GM21526 (cell line): ENCODE results near the gene PNKP.

Source experiments
- ATAC-seq: cut with Tn5 transposase; IDR thresholded peaks from one replicate; pipeline ENCODE4 v1.9.1; 2021; ENCODE audit warnings: moderate library complexity; ENCODE audit not compliant: unreplicated experiment, low FRiP score

PNKP gene

DNA sequence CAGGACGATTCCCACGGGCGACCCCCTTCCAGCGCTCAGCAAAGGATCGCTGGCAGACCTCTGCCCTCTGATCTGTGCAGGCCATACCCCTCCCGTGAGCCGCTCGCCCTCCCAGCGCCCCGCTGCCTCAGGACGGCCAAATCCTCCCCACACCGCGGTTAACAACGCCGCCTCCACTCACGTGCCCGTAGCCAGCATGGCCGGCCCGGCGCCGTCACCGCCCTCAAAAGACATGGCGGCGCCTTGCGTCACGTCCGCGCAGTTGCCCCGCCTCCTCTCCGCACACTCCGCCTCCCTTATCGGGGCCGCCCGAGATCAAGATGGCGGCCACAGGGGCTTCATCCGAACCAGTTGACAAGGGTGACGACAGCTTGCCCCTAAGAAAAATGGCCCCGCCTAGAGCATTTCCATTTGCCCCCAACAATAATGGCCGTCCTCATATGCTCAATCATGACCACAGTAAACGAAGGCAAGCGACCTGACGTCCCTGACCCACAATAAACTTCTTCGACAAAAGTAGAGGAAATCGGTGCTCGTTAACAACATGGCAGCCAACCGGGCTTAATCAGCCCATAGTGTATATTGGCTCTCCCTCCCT is 9.1 kb upstream of the PNKP start:
- peak; percentile 42 for ATAC-seq

DNA sequence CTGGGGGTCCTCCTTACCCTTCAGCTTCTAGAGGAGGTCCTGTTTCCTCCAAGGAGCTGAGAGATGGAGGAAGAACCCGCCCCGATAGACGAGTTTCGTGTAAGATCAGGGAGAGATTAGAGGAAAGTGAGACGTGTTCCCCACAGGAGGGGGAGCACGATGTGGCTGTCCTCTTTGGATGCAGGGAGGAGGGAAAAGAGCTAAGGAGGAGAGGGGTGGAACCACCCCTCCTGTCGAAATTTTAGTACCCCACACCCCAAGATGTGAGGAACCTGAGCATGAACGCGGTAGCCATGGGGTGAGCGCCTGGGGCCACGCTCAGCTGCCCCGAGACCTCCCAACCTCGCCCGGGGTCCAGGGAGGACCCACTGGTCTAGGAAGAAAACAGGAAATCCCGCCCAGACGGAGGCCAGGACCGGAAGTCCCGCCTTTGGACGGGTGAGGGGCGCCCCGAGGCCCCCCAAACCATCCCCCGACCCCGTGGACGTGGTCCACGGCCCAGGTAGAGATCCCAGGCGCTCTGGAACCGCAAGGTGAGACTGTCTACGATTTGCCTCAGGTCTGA is 8.6 kb upstream of the PNKP start:
- ATAC-seq = no peak

DNA sequence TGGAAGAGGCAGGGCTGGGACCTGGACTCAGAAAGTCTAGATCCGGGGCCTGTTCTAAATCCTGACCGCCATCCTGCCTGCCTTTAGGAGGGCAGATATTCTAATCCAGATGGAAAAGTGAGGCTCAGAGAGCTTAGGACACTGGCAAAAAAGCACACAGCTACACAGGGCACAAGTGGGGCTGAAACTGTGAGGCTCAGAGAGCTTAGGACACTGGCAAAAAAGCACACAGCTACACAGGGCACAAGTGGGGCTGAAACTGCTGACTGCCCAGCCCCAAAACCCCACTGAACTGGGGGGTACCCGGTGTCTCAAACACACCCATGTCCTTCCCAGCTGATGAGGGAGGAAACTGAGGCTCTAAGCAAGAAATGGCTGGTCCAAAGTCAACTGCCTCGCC is 7.8 kb upstream of the PNKP start:
- no peak for ATAC-seq

DNA sequence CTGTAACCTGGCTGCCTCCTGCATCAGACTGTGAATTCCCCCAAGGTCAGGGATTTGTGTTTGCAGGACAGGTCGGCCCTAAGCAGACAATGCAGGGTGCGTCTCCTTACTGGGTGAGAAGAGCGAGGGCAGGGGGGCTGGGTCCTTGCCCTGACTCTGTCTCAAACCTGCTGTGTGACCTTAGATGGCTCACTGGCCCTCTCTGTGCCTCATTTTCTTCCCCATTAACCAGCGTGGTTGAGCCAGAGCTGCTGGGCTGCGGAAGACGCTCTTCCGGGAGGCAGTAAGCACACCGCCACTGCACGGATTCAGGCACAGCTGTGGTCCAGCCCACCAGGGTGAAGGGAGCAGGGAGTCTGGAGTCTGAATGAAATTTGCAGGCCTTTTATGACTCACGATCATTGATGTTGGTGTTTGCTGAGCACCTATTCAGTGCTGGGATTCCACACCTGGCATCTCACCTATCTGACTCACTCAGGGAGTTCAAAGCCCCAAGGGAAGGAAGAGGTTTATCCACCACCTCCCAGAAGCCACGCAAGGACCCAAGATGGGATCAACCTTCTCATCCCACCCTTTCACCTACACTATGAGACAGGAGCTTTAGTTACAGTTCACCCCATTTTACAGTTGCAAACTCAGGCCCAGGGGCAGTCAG is 7.3 kb upstream of the PNKP start:
- no peak for ATAC-seq

DNA sequence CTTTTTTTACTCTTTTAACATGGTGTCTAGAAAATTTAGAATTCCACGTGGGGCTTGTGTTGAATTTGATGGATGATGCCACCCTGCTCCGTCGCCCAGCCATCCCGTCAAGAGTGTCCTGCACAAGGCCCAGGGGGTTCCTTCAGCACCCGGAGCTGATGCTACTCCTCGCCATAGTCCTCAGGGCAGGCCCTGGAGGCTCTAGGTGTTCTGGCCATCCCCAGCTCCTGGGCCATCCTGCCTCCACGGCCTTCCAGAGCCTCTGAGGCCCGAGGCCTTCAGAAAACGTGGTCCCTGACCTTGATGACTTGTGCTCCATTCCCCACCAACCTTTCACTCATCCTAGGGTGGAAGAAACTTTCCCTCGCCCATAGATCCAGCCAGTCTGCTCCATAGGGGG is 6.5 kb upstream of the PNKP start:
- no peak for ATAC-seq

DNA sequence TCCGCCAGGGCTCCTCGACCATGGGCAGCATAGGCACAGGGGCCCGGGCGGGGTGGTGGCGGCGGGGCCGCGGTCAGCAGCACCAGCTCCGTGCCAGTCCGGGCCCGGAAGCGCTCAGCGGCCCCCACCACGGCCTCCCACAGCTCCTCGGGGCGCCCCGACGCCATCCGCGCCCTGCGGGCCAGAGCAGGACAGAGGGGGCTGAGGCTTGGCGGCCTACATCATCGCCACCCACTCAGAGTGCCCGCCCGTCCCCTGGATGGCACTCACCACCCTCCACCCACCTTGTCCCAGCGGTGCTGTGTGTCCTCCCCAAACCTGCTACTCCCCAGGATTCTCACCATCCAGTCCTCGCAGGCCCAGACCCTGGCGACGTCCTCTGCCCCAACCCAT is 5.7 kb upstream of the PNKP start:
- no peak for ATAC-seq

DNA sequence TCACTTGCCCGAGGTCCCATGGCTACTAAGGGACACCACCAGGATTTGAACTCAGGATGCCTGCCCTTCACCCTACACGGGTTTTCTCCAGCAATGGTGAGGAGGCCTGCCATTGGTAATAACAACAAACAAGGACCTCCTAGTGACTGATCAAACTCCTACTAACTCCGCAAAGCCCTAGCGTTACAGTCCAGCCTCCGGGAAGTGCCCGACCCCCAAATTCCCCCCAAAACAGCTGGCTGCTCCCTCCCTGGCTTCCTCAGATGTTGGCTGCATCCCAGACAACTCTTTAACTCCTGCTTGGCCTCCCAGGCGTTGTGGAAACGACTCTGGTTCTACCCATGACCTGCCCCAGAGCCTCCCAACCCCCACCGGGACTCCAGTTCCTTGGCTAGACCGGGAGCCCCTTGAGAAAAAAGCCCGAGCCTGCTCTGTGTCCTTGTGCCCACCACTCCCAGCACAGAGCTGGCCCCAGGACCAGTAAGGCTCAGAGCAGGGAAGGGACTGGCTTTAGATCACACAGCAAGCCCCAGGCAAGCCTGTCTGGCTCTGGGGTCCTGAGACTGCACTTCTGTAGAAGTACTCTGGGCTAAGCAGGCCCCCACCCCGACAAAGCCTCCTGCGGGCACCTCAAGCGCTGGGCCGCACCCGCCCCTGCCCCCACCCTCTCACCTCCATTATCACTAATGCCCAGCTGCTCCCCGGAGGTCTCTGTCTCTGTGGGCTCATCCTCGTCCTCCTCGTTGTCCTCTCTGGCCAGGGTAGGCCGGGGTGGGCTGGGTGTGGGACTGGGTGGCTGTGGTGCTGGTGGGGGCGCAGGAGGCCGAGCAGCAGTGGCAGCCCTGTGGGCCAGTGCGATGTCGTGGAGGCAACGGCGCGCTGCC is 5.1 kb upstream of the PNKP start:
- ATAC-seq = no peak

DNA sequence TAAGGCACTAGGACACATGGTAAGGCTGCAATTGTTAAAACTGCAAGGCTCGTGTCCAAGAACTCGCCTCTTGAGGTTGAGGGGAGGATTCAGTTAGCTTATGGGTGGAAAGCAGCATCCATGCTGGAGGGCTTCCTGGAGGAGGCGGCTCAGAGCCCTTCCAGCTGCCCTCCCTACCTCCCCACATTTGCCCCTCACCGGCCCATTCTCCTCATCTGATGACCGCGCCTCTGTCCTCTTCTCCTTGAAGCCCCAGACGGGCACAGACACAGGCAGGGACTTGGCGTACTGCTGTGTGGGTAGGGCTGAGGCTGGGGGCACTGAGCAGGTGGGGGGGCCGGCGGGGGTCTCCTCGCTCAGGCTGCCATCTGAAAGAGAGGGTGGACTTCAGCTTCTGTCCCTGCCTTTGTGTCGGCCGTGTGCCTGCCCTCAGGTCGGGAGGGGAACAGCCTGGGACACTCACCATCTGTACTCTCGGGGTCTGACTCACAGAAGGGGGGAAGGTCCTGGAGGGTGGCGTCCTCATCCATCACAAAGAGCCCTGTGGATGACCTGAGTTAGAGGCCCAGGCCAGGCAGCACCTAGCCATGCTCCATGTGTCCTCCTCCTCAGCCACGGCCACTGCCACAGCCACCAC is 4.1 kb upstream of the PNKP start:
- ATAC-seq = no peak

DNA sequence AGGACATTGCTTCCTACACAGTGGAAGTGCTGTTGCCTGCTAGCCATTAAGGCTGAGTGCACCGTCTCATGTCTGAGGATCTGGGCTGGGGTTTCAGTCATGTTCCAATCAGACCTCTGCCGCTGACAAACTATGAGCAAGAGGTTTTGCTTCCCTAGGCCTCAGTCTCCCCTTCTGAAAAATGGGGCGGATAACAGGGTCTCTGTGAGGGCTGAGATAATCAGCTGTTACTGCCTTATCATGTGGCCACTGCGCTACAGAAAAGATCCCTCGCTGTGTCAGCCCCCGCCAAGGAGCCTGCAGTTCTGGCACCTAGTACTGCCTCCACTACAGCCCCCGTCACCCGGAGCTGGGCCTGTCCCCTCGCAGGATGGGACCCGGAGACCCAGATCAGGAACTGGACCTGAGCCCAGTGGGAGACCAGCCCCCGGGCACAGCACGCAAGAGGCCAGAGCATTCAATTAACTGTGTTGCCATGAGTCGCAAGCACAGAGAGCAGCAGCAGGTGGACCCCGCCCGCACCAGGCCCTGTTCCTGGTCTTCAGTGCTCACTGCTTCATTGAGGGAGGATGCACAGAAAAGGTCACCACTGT is 3.0 kb upstream of the PNKP start:
- ATAC-seq = no peak

DNA sequence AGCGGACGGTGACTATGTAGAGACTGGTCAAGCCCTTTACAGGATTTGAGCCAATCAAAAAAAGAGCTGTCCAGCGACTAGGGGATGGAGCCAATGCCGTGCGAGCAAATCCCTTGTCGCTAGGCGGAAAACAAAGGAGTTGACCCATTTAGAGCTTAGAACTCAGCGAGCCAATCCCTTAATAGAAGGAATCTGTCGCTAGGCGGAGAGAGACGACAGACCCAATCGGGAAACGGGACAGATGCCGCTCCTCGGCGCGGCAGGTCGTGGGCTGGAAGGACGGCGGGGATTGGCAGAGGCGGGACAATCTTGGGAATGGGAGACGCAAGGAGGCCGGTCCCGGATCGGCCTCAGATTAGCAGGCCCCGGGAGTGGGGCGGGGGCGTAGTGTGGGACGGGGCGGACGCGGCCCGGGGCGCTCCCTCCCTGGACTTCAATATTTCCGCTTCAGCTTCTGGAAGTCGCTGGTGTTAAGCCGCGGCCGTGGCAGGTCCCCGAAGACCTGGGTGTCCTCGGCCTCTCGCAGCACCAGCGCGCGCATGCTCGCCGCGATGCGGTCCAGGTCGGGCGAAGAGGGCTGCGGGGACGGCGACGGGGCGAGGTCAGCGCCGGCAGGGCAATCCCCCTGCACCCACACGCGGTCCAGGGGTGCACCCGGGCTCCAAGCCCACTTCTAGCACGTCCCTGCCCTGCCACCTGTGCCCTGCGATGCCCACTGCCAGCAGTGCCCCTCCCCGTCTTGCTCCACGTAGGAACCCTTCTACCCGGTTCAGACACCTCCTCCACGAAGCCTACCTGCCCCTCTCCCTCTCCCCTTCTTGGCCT is 2.3 kb upstream of the PNKP start:
- ATAC-seq = peak; percentile 49

DNA sequence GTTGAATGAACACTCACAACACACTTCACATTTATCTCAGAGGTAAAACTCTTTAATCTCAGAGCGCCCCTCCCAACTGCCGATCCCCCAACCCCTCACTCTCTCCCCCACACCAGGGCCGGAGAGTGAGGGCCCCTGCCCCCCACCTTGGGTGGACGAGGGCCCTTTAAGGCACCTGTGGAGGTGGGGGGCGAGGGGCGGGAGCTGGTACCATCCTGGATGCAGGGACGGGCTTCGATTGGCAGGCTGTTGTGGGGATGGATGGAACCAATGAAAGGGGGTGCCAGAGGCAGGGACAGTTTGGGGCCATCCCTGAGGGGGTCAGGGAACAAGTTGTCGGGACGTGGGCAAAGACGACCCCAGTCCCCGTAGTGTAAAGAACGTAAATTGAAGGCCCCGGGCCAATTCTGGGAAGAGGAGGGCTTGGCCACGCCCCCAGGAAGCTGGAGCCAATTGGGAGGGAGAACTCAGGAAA is 1.7 kb upstream of the PNKP start:
- ATAC-seq = peak; percentile 3

DNA sequence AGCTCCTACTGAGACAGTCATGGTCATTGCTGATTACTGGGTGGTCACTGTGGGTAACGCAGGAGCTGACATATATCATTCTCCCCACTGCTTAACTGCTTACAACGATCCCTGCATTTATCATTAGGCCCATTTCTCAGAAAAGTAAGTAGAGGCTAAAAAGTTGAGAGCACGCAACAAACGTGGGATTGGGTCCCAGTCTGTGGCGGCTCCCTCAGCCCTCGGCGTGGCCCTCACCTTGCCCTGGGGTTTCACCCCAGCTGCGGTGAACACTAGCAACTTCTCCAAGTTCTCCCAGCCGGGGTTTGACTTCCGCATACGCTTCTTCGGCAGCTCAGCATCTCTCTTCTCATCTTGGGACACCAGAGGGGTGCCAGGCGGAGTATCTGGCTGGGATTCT is 2.5 kb downstream of the PNKP start:
- ATAC-seq = no peak

DNA sequence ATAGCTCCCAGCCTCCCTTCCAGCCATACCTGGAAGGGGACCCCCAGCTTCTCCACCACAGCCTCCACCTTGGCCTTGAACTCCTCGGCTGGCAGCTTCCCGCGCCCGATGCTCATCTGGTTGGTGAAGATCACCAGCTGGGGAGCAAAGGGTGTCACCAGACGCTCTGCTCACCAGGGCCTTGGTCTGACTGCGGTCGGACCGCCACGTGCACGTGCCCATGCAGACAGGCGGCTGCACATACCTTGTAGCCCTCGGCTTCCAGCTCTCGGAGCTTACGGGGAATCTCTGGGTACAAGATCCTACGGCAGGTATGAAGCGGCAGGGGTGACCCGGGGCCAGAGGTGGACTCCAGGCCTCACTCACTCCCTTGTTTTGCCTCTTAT is 3.4 kb downstream of the PNKP start:
- no peak for ATAC-seq

DNA sequence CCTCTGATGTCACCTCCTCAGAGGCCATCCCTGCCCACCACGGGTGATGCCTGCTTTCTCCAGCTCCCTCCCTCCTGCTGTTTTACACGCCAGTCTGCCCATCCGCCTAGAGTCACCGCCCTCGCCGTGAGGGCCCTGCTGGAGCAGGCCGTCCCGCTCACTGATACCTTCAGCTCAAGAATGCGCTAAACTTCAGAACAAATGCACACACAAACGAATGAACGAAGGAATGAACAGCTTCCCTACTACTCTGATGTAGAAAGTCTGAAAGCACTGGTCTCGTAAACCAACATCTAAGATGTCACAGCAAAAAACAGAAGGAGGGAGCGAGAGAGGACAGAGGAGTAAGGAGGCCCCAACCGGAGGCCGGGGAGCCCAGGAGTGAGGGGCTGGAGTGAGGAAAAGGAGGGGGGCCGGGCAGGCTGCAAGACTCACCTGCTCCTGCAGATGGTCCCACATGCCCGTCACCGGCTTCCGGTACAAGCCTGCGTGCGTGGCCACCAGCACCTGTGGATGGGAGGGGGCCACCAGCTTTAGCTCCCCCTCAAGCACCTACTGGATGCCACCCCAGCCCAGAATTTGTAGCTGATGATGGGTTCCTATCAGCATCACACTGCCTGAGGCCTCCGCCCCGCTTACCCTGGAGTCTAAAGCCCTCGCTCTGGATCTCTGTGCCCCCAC is 4.0 kb downstream of the PNKP start:
- ATAC-seq = no peak

DNA sequence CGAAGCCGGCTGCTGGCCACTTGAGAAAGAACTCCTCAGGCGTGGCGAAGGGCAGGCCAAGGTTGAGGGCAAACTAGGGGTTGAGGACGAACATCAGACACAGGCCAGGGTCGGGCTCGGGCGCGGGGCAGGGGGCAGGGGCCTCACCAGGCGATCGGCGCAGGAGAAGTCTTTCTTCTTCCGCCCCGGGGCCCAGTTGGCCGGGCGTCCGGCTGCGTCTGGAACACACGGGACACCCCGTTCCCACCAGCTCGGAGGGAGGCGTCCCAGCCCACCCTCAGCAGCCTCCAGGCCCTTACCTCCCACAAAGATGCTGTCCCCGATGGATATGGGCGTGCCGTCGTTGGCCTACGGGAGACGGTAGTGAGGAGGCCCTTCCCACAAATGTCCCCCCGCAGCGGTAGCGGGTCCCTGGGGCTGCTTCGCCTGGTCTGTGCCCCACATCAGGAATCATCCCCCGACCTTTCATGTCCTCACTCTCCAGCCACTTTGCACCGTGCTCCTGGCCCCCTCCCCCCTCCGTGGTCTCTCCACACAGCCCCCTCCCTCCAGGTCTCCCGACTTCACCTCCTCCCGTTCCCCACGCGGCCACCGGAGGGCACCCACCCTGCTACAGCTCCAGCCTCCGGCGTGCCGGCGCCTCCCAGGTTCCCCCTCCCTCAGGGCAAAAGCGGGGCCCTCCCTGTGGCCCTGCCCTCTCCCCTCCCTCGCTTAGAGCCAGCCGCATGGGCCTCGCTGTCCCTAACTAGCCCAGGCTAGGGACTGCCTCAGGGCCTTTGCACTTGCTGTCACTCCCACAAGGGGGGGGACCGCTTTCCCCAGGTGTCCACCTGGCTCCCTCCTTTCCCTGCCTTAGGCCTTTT is 4.8 kb downstream of the PNKP start:
- ATAC-seq = no peak

DNA sequence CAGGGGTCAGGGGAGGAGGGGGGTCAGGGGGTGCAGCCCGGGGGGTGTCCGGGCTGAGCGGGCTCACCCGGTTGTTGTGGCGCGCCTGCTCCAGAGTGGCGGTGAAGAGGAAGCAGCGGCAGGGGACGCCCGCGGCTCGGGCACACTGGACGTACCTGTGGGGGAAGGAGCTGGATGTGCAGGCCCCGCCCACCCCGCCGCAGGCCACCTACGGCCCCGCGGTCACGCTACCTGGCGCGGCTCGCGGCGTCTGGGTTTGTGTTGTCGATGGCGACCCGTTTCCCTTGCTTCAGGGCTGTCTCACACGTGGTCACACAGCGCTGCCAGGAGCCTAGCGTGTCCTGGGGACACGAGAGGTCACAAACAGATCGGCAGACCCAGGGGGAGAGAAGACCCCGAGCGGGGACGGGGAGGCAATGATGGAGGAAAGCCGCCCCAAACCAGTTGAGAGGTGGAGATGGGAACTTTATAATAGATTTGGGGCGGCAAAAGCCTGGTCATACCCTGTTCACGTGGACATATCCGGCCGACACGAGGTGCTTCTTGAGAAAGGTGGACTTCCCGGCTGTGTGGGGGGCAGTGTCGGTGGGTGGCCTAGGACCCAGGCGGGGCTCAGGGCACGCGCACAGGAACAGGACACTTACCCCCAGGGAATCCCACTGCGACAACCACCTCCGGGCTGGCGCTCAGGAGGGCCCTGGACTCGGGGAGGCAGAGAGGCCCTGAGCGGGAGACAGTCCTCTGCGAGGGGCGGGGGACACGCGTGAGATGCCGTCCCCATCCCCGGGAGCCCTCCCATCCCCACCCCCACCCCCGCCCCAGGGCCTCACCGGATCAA is 5.6 kb downstream of the PNKP start:
- no peak for ATAC-seq

DNA sequence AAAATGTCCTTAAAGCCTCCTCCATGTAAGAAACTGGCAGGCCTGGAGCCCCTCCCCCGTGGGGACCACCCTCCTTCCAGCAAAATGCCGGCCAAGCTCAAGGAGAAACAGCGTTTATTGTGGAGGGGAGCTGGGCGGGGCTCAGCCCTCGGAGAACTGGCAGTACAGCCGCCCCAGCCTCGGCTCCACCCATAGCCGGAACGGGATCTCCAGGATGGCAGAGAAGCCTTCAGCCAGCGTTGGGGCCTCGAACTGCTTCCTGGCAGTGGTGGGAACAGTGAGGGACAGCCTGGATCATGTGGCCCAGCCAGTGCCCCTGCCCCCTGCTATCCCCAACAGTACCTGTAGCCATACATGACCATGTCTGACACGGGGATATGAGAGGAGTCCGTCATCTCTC is 6.3 kb downstream of the PNKP start:
- ATAC-seq = no peak
